ENCODE measurements around the gene FLAD1.

The FLAD1 gene

DNA sequence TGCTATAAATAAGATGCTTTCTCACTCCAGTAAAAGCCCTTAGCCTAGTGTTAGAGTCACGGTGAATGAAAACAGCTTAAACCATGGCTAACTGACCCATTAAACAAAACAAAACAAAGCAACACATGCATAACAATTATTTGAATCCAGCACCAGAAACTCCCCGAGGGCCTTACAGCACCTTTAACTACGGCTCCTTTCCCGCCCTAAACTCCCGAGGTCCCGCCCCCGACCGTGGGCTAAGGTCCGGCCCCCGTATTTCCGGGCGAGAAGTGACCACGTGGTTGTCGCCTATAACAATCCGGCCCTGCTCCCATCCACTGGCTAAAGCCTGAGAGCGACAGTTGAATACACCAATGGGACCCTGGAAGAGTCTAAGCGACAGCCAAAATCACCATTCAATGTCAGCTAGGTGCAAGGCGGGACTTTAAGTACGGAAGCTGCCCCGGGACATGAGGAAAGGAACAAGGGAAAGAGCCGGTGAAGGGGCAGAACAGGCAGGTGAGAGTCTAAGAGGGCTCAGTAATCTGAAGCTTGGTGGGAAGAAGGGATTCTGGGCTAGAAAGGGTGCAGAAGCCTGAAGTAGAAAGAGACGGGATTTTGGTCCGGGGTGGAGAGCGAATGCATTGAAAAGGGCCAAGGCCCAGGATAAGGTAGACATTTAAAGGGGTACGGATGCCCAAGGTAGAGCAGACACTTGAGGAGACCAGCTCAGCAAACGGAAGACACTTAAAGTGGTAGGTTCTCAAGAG lies at the start of gene FLAD1:
Gene FLAD1 (plus strand): TSS at position 448 of the 752 bp plus-strand sequence. CDS start 351 bp downstream, outside the sequence.
- DNase-seq = peak; percentile 98

GRCh38 chr1:154934358-154934948 lies 48.7 kb upstream of the FLAD1 start:
- DNase-seq = no peak

DNA sequence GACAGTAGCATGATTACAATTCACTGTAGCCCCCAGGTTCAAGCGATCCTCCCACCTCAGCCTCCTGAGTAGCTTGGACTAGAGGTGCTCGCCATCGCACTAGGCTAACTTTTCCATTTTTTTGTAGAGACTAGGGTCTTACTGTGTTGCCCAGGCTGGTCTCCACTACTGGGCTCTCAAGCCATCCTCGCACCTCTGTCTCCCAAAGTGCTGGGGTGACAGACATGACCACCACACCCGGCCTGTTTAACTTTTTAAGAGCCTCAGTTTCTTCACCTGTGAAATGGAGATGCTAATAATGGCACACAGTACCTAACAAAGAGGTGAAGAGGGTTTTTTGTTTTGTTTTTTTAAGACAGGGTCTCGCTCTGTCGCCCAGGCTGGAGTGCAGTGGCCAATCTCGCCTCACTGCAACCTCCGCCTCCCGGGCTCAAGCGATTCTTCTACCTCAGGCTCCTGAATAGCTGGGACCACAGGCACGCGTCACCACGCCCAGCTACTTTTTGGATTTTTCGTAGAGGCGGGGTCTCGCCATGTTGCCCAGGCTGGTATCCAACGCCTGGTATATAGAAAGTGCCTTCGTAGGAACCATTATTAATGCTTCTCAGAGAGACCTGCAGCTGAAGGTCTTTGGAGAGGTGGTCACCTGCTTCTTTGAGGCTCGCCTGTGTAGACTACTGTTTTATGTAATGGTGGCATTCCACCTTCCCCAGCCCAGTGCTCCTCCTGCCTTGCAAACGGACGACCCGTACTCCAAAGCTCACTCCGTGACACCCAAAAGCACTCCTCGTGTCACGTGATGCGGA lies 47.2 kb upstream of the FLAD1 start:
- peak; percentile 46 for DNase-seq

- DNase-seq = peak; percentile 97
Observed at GRCh38 chr1:154936555-154937084, 46.5 kb upstream of the FLAD1 start, which contains the start of gene PMVK. Gene PMVK, minus strand, starts transcription at chr1:154936719. Its CDS starts 34 bp downstream, at chr1:154936685.

GRCh38 chr1:154937085-154937987 lies 45.8 kb upstream of the FLAD1 start:
- peak; percentile 94 for DNase-seq

DNA sequence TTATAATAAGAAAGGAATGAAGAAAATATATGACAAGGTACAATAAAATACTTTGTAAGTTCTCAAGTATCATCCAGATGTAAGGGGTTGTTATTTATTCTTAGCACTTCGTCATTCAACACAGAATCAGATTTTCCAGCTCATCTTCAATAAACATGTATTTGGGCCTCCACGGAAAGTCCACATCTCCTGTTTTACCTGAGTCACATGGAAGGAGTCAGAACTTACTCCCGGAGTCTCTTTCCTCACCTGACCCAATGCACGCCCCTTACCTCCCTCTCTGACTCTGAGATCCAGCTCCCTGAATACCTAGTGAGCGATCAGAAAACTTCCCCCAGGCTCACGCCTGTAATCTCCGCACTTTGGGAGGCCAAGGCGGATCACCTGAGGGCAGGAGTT lies 45.2 kb upstream of the FLAD1 start:
- no peak for DNase-seq

- no peak for DNase-seq
Observed at GRCh38 chr1:154938604-154939399, 44.3 kb upstream of the FLAD1 start.

GRCh38 chr1:154940213-154940560 lies 43.0 kb upstream of the FLAD1 start:
- no peak for DNase-seq

DNA sequence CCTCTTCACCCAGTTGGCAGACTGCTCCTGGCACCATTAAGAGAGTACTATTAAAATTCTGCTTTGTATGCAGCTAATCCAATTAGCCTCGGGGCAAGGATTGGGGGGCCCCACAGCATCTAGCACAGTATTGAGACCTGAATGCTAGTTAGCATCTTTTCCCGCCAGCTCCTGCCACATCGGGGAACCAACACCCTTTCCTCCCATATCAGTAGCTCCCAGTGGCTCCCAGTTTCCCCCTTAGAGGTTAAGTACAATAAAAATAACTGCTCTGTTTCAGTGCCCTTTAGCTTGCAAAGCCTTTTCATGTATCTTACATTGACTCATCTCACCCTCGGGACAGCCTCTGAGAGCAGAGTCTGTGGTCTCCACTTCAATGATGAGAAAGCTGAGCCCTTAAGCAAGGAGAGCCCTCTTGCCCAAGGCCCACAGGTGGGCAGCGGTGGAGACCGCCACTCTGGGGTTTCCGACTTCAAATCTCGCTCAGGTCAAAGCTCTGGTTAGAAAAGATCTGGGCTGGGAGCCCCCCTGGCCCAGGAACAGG lies 42.4 kb upstream of the FLAD1 start:
- no peak for DNase-seq

GRCh38 chr1:154941333-154942013 lies 41.7 kb upstream of the FLAD1 start:
- no peak for DNase-seq

DNA sequence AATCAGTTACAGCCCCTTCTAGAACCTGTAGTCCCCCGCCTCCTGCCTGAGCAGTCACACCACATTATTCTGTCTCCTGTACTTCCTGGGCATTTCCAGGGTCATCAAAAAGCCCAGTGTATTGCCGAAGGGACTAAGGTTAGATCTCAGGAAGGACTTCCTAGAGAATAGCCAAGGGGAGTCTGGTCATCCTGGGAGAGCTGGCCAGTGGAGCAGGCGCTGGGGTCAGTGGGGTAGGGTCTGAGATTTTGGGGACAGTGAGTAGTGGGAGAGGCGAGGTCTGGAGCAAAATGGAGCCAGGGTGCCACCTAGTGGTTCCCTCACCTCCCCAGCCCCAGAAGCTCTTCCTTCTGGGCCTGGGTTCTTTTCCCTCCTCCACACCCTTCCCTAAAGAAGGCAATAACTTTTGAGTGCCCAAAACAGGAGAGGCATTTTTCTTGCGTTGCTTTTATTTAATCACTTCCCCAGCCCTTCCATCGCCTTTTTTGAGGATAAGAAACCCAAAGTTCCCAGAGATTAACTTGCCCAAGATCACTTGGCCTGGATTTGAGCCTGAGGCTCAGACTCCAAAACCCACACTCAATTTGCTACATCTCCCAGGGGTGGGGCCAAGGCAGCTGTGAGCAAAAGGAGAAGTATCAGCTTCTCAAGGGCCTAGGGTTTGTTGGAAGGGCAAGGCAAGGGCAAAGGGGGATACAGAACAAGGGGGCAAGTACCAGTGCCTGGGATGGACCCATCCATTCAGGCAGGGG lies 39.3 kb upstream of the FLAD1 start:
- DNase-seq = peak; percentile 53

DNA sequence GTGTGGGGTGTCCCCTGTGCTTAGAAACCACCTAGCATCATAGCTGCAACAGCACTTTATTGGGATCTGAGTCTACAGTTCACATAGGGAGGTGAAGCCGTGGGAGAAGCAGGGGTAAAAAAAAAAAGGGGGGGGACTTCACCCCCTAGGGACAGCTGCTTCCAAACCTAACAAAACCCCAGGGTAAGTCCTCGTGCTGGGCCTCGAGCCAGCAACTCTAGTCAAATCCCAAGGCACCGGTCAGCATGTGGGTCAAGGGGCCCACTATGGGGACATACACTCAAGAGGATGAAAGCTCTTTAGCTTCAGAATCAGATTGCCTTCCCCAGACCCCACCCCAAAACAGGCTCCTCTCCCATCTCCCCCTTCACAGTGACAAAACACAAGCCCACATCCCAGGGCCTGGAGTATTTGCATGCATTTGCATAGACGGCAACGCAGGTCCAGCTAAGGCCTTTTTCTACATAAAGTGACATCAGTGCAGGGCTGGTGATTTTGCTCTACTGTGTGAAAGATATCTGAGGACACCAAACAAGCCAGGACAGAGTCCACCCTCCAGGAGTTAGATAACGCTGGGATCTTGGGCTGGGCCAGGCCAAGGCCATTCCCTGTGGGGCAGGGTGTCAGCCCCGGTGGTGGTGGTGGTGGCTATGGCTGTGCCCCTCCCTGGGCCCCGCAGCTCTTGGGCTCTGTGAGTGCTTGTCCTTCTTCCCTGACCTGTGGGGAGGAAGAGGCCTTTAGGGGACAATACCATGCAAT lies 38.6 kb upstream of the FLAD1 start:
- no peak for DNase-seq

DNA sequence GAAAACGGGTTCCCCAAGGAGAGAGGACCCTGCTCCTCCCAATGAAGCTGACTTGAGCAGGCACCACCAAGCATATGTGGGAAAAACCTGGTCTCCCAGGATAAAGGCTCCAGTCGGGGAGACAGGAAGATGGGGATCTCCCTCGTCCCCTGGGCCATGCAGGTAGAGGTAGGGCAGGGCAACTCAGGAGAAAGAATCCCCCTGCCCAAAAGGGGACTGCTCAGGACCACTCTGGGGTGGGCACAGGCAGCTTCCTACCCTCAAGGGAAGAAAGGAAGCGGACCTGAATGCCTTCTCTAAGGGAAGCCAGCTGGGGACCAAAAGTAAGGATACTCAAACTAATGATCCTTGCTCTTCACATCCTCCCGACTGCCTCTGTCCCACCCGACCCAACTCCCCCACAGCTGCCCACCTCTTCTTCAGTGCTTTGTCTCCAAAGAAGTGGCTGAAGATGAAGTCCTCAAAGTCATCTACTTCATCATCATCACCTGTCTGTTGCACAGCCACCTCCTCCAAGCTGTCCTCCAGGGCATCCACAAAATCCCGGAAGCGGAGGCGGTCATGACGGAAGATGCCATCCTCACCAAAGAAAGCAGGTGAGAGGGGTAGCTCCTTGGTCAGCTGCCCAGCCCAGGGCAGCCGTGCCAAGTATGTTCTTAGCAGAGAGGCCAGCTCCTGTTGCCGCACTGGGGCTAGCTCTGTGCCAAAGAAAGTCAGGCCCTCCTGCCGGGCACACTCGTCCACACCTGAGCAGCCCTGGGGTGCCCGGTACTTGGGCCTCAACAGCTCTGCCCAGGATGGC lies 37.8 kb upstream of the FLAD1 start:
- no peak for DNase-seq

- DNase-seq = no peak
Observed at GRCh38 chr1:154945962-154946850, 36.9 kb upstream of the FLAD1 start.

- no peak for DNase-seq
Observed at GRCh38 chr1:154948079-154948478, 35.1 kb upstream of the FLAD1 start.

DNA sequence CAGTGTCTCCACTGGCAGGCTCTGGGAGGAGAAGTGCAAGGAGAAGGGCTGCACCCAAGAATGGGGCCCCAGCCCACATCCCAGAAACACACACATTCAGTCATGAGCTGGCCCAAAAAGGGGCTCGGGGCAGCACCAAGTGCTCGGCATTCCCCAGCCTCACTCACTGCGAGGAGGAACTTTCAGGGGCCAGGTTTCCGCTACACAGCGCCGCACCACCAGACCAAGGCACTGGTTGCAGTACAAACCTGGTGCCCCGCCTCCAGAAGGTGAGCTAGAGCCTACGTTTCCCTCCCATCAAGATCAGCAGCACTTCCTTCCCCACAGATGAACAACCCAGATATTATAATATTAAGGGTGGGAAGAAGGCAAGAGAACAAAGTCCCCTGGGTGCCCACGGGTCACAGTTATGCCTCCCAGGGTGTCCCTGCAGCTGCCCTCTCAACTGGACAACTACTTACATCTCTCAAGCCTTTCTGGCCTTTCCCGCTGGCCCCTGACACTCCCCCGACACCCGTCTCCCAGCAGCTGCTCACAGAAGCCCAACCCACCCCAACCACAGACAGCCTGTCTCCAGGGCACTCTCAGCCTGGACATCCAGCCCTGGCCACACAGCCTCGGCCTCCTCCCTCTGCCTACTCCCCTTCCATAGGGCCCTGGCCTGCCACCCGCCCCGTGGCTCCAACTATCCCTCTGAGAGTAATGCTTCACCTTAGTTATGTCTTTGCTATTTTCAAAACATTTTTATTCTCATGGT lies 31.1 kb upstream of the FLAD1 start:
- peak; percentile 83 for DNase-seq
